Mesenchymal stem cell (in vitro differentiated cells and primary cell): ENCODE results near the gene ABCC9.

Experiments
- DNase-seq: peaks from one replicate; pipeline ENCODE4 v3.0.0-alpha.2; 2013
- H2AFZ ChIP-seq: one replicate; pipeline ENCODE4 v1.6.1; 2013; ENCODE audit warnings: low read depth, mild to moderate bottlenecking, control low read depth, inconsistent platforms, low read length, moderate library complexity
- H2AK5ac ChIP-seq: 2 replicates; pipeline ENCODE4 v1.6.1; 2013; ENCODE audit warnings: low read length, moderate library complexity, mild to moderate bottlenecking, inconsistent platforms; ENCODE audit not compliant: severe bottlenecking
- H2BK120ac ChIP-seq: one replicate; pipeline ENCODE4 v1.6.1; 2013; ENCODE audit warnings: low read depth, mild to moderate bottlenecking, inconsistent platforms, low read length, moderate library complexity
- H2BK12ac ChIP-seq, 2 experiments: one replicate each; pipeline ENCODE4 v1.6.1; 2013; ENCODE audit warnings: inconsistent platforms in 2 of 2, low read length in 2 of 2, mild to moderate bottlenecking in 2 of 2, moderate library complexity in 2 of 2, control low read depth in 1 of 2
- H2BK15ac ChIP-seq: one replicate; pipeline ENCODE4 v1.6.1; 2013; ENCODE audit warnings: mild to moderate bottlenecking, low read depth, inconsistent platforms; ENCODE audit not compliant: poor library complexity, severe bottlenecking
- H2BK5ac ChIP-seq: 2 replicates; pipeline ENCODE4 v1.6.1; 2013; ENCODE audit warnings: low read depth, mild to moderate bottlenecking, low read length, control low read depth, inconsistent platforms; ENCODE audit not compliant: poor library complexity, severe bottlenecking
- H3K14ac ChIP-seq, 2 experiments: one replicate each; pipeline ENCODE4 v1.6.1; 2013; ENCODE audit warnings: inconsistent platforms in 2 of 2, low read length in 2 of 2, control low read depth in 1 of 2, mild to moderate bottlenecking in 1 of 2, moderate library complexity in 1 of 2
- H3K18ac ChIP-seq, 2 experiments: one replicate each; pipeline ENCODE4 v1.6.1; 2013; ENCODE audit warnings: inconsistent platforms in 2 of 2, low read length in 2 of 2, control low read depth in 1 of 2, low read depth in 1 of 2, mild to moderate bottlenecking in 1 of 2
- H3K23ac ChIP-seq, 2 experiments: one replicate each; pipeline ENCODE4 v1.6.1; 2013; ENCODE audit warnings: inconsistent platforms in 2 of 2, low read length in 2 of 2, mild to moderate bottlenecking in 2 of 2, moderate library complexity in 2 of 2, control low read depth in 1 of 2
- H3K27ac ChIP-seq: 2 replicates; pipeline ENCODE4 v1.5.1; 2013; ENCODE audit warnings: mild to moderate bottlenecking, moderate library complexity, low read length, control low read depth, inconsistent platforms; ENCODE audit not compliant: poor library complexity, severe bottlenecking
- H3K27me3 ChIP-seq, 2 experiments: 2 replicates each; pipeline versions ENCODE4 v1.6.1 to v1.7.0; 2013; ENCODE audit warnings: low read length in 2 of 2, mild to moderate bottlenecking in 2 of 2, moderate library complexity in 2 of 2, control low read depth in 1 of 2, inconsistent platforms in 1 of 2; ENCODE audit not compliant: control insufficient read depth in 1 of 2, insufficient read depth in 1 of 2
- H3K36me3 ChIP-seq, 2 experiments: 2 replicates each; pipeline versions ENCODE4 v1.6.1 to v1.7.0; 2013; ENCODE audit warnings: low read length in 2 of 2, control low read depth in 1 of 2, inconsistent platforms in 1 of 2, low read depth in 1 of 2, mild to moderate bottlenecking in 1 of 2; ENCODE audit not compliant: insufficient read depth in 2 of 2, control insufficient read depth in 1 of 2
- H3K4ac ChIP-seq, 2 experiments: one replicate each; pipeline ENCODE4 v1.6.1; 2013; ENCODE audit warnings: inconsistent platforms in 2 of 2, low read length in 2 of 2, mild to moderate bottlenecking in 2 of 2, moderate library complexity in 2 of 2, control low read depth in 1 of 2, low read depth in 1 of 2
- H3K4me1 ChIP-seq: 2 replicates; pipeline ENCODE4 v1.6.1; 2013; ENCODE audit warnings: low read depth, low read length, control low read depth; ENCODE audit not compliant: control insufficient read depth, insufficient read depth
- H3K4me2 ChIP-seq: 2 replicates; pipeline ENCODE4 v1.6.1; 2013; ENCODE audit warnings: low read length, mild to moderate bottlenecking, inconsistent platforms; ENCODE audit not compliant: poor library complexity, severe bottlenecking
- H3K4me3 ChIP-seq, 2 experiments: 2 replicates each; pipeline versions ENCODE4 v1.5.1 to v1.7.0; 2013; ENCODE audit warnings: low read length in 2 of 2, mild to moderate bottlenecking in 2 of 2, control low read depth in 1 of 2, low read depth in 1 of 2; ENCODE audit not compliant: insufficient read depth in 1 of 2
- H3K79me1 ChIP-seq: replicated peaks from 2 replicates; pipeline ENCODE4 v1.6.1; 2013; ENCODE audit warnings: mild to moderate bottlenecking, control low read depth, low read length, inconsistent platforms; ENCODE audit not compliant: poor library complexity, severe bottlenecking
- H3K9ac ChIP-seq: 2 replicates; pipeline ENCODE4 v1.7.0; 2013; ENCODE audit warnings: mild to moderate bottlenecking, low read length, moderate library complexity
- H3K9me3 ChIP-seq: 2 replicates; pipeline ENCODE4 v1.7.0; 2013; ENCODE audit warnings: mild to moderate bottlenecking, low read length; ENCODE audit not compliant: control insufficient read depth
- H4K8ac ChIP-seq: one replicate; pipeline ENCODE4 v1.6.1; 2013; ENCODE audit warnings: inconsistent platforms, mild to moderate bottlenecking, low read length, moderate library complexity
- H4K91ac ChIP-seq: one replicate; pipeline ENCODE4 v1.6.1; 2013; ENCODE audit warnings: mild to moderate bottlenecking, low read length, inconsistent platforms
- WGBS: methylation state at CpG from one replicate; pipeline ENCODE4 v1.1.7; 2013; ENCODE audit warnings: mixed read lengths; 5-methylcytosine and 5-hydroxymethylcytosine counted together

Gene ABCC9

GRCh38 chr12:21962821-21963220 is 21.6 kb upstream of the ABCC9 start:
- no peak overlapping the region for H3K9ac ChIP-seq
- H3K23ac ChIP-seq, result no peak overlapping the region
- H4K8ac ChIP-seq, result no peak overlapping the region
- H3K79me1 ChIP-seq, result no peaks in the 10 kb centered on the region
- H3K18ac ChIP-seq, result no peak overlapping the region
- no peak overlapping the region for H2AK5ac ChIP-seq
- H4K91ac ChIP-seq, result no peak overlapping the region
- no peak overlapping the region for H2BK120ac ChIP-seq
- no peaks in the 10 kb centered on the region for H3K36me3 ChIP-seq
- H2AFZ ChIP-seq, result no peak overlapping the region
- no peak overlapping the region for H2BK12ac ChIP-seq
- no peak overlapping the region for H2BK5ac ChIP-seq
- no peak overlapping the region for H3K4me2 ChIP-seq
- H3K27ac ChIP-seq, result no peak overlapping the region
- DNase-seq, result no peak
- 86% methylated on average over 5 of the region's 5 CpGs for WGBS
- H3K4me3 ChIP-seq, result no peak overlapping the region
- no peaks in the 10 kb centered on the region for H3K4me1 ChIP-seq
- H3K27me3 ChIP-seq, result no peaks in the 10 kb centered on the region
- H3K9me3 ChIP-seq, result no peaks in the 10 kb centered on the region
- no peak overlapping the region for H2BK15ac ChIP-seq
- no peak overlapping the region for H3K14ac ChIP-seq
- no peak overlapping the region for H3K4ac ChIP-seq

DNA sequence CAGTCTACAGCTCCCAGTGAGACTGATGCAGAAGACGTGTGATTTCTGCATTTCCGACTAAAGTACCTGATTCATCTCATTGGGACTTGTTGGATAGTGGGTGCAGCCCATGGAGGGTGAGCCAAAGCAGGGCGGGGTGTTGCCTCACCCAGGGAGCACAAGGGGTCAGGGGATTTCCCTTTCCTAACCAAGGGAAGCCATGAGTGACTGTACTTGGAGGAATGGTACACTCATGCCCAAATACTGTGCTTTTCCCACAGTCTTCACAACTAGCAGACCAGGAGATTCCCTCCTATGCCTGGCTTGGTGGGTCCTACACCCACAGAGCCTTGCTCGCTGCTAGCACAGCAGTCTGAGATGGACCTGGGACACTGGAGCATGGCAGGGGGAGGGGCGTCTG is 21.0 kb upstream of the ABCC9 start:
- Histone ChIP-seq H3K36me3 (no peaks in the 10 kb centered on the region), H3K79me1 (no peaks in the 10 kb centered on the region), H2BK12ac (no peak overlapping the region), H3K23ac (no peak overlapping the region), H3K9me3 (no peaks in the 10 kb centered on the region), H2BK15ac (no peak overlapping the region), H3K27ac (no peak overlapping the region), H3K4me2 (no peak overlapping the region), H3K27me3 (no peaks in the 10 kb centered on the region), H2BK120ac (no peak overlapping the region), H3K14ac (no peak overlapping the region), H2BK5ac (no peak overlapping the region), H4K91ac (no peak overlapping the region), H3K18ac (no peak overlapping the region), H3K4me3 (no peak overlapping the region), H3K4me1 (no peaks in the 10 kb centered on the region), H3K4ac (no peak overlapping the region), H3K9ac (no peak overlapping the region), H2AFZ (no peak overlapping the region), H4K8ac (no peak overlapping the region), H2AK5ac (no peak overlapping the region)
- no peak for DNase-seq
- WGBS, result 77% methylated on average over 5 of the region's 5 CpGs

- Histone ChIP-seq H3K36me3 (peaks cover 0 to 6% of the 10 kb centered on the region in 2 experiments), H3K4ac (no peak overlapping the region), H2BK5ac (no peak overlapping the region), H2BK120ac (no peak overlapping the region), H4K8ac (no peak overlapping the region), H3K4me3 (no peak overlapping the region), H2BK15ac (no peak overlapping the region), H3K18ac (no peak overlapping the region), H2BK12ac (no peak overlapping the region), H4K91ac (no peak overlapping the region), H3K9ac (no peak overlapping the region), H3K23ac (no peak overlapping the region), H3K4me1 (peaks cover 2% of the 10 kb centered on the region), H3K79me1 (no peaks in the 10 kb centered on the region), H2AFZ (no peak overlapping the region), H3K14ac (no peak overlapping the region), H3K9me3 (peaks cover 49% of the 10 kb centered on the region), H3K4me2 (no peak overlapping the region), H2AK5ac (no peak overlapping the region), H3K27me3 (no peaks in the 10 kb centered on the region), H3K27ac (no peak overlapping the region)
- WGBS, result 75% methylated on average over 1 of the region's 1 CpG
- DNase-seq, result no peak
Observed at GRCh38 chr12:21950649-21951048, 9.4 kb upstream of the ABCC9 start.

DNA sequence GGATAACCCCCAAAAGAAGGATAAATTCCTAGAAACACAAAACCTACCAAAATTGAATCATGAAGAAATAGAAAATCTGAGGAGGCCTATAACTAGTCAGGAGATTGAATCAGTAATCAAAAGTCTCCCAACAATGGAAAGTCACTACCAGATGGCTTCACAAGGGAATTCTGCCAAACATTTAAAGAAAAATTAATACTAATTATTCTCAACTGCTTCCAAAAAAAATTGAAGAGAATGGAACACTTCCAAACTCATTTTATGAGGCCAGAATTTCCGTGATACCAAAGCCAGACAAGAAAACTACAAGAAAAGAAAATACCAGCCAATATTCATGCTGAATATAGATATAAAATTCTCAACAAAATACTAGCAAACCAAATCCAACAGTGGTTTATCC is 7.8 kb upstream of the ABCC9 start:
- peaks cover 0 to 6% of the 10 kb centered on the region in 2 experiments for H3K36me3 ChIP-seq
- no peak overlapping the region for H3K23ac ChIP-seq
- no peak for DNase-seq
- no peak overlapping the region for H2BK120ac ChIP-seq
- 35% methylated on average over 1 of the region's 1 CpG for WGBS
- no peak overlapping the region for H3K9ac ChIP-seq
- H2AK5ac ChIP-seq, result no peak overlapping the region
- no peak overlapping the region for H2BK5ac ChIP-seq
- H4K91ac ChIP-seq, result no peak overlapping the region
- H3K9me3 ChIP-seq, result peaks cover 52% of the 10 kb centered on the region
- H3K4me1 ChIP-seq, result peaks cover 2% of the 10 kb centered on the region
- no peak overlapping the region for H3K18ac ChIP-seq
- H3K4me2 ChIP-seq, result no peak overlapping the region
- H2BK15ac ChIP-seq, result no peak overlapping the region
- no peak overlapping the region for H3K27ac ChIP-seq
- no peaks in the 10 kb centered on the region for H3K79me1 ChIP-seq
- no peaks in the 10 kb centered on the region for H3K27me3 ChIP-seq
- H3K14ac ChIP-seq, result no peak overlapping the region
- H2BK12ac ChIP-seq, result no peak overlapping the region
- no peak overlapping the region for H3K4ac ChIP-seq
- no peak overlapping the region for H3K4me3 ChIP-seq
- H4K8ac ChIP-seq, result no peak overlapping the region
- H2AFZ ChIP-seq, result no peak overlapping the region
